Measurements from ENCODE around the gene KLHL29.

DNA sequence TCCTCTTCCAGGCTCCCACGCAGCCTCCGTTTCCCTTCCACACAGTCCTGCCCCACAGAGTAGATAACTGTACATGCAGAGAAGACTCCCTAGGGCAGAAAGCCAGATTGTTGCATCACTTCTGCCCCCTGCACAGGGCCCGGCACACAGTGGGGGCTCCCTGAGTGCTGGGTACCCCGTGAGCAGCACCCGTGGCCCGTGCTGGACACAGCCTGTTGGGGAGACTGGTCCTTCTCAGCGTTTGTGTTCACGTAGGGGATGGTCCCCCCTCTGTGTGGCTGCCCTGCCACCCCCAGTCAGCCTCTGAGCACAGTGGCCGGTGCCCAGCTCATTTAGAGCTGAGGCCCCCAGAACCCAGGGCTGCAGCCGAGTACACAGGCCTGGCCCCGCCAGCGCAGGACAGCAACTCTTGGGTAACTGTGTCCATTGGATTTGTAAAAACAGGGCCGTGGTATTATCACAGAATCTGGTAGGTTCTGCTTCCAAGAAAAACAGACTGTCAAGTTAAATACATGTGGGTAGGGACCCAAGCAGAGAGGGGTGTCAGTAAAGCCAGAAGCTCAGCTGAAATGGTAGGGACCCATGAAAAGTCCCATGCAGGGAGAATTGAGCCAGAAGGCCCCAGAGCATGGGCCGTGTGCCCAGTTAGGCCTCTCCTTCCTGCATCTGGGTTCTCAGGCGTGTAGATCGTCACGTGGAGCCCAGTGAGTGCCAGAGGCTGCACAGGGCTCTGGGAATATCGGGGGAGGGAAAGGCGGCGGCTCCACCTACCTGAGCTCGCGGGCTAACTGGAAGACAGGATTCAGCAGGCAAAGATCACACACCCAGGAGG, 284.6 kb downstream of the KLHL29 start:
- no peak for TF ChIP-seq EZH2 (optimal IDR thresholded peaks at IDR 0.05; ENCODE audit: low read depth, low read length)
- TF ChIP-seq, protein P1, sequence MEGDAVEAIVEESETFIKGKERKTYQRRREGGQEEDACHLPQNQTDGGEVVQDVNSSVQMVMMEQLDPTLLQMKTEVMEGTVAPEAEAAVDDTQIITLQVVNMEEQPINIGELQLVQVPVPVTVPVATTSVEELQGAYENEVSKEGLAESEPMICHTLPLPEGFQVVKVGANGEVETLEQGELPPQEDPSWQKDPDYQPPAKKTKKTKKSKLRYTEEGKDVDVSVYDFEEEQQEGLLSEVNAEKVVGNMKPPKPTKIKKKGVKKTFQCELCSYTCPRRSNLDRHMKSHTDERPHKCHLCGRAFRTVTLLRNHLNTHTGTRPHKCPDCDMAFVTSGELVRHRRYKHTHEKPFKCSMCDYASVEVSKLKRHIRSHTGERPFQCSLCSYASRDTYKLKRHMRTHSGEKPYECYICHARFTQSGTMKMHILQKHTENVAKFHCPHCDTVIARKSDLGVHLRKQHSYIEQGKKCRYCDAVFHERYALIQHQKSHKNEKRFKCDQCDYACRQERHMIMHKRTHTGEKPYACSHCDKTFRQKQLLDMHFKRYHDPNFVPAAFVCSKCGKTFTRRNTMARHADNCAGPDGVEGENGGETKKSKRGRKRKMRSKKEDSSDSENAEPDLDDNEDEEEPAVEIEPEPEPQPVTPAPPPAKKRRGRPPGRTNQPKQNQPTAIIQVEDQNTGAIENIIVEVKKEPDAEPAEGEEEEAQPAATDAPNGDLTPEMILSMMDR (IDR thresholded peaks at IDR 0.05; ENCODE audit: low read length): no peak
